ENCODE results near the gene TAF11. TPM values are rescaled to one million over a fixed set of nuclear protein-coding genes. Genes with fewer than 3 reads are reported as not detected.

TAF11 gene
- total and polyA plus RNA-seq, 2 experiments from 2014 or later = 38.6 to 43.9 TPM

GRCh38 chr6:34926655-34927054, 38.8 kb upstream of the TAF11 start:
- Histone ChIP-seq H4K20me1 (ENCODE audit: insufficient read depth, poor library complexity, severe bottlenecking) (no peaks in the 10 kb centered on the region), H3K4me2 (no peak overlapping the region), H3K27me3 (no peaks in the 10 kb centered on the region), H3K27ac (no peak overlapping the region), H3K4me3 (no peak overlapping the region), H3K4me1 (ENCODE audit: insufficient read depth) (no peaks in the 10 kb centered on the region), H3K9me3 (ENCODE audit: low read depth) (no peaks in the 10 kb centered on the region), H3K36me3 (replicated peaks; ENCODE audit: insufficient read depth, low read depth) (no peaks in the 10 kb centered on the region), H3K9me2 (replicated peaks; ENCODE audit: insufficient read depth) (no peaks in the 10 kb centered on the region), H3K79me2 (peaks cover 68% of the 10 kb centered on the region), H2AFZ (no peak overlapping the region)
- no peak for TF ChIP-seq EZH2 (IDR thresholded peaks at IDR 0.05; ENCODE audit: borderline replicate concordance)
- no peak for TF ChIP-seq EZH2phosphoT487 (IDR thresholded peaks at IDR 0.05; ENCODE audit: low read depth, severe bottlenecking, unreplicated experiment)
- TF ChIP-seq, protein P1, sequence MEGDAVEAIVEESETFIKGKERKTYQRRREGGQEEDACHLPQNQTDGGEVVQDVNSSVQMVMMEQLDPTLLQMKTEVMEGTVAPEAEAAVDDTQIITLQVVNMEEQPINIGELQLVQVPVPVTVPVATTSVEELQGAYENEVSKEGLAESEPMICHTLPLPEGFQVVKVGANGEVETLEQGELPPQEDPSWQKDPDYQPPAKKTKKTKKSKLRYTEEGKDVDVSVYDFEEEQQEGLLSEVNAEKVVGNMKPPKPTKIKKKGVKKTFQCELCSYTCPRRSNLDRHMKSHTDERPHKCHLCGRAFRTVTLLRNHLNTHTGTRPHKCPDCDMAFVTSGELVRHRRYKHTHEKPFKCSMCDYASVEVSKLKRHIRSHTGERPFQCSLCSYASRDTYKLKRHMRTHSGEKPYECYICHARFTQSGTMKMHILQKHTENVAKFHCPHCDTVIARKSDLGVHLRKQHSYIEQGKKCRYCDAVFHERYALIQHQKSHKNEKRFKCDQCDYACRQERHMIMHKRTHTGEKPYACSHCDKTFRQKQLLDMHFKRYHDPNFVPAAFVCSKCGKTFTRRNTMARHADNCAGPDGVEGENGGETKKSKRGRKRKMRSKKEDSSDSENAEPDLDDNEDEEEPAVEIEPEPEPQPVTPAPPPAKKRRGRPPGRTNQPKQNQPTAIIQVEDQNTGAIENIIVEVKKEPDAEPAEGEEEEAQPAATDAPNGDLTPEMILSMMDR (IDR thresholded peaks at IDR 0.05; ENCODE audit: poor library complexity) = no peak
- no peak for DNase-seq (ENCODE audit: low spot score)

DNA sequence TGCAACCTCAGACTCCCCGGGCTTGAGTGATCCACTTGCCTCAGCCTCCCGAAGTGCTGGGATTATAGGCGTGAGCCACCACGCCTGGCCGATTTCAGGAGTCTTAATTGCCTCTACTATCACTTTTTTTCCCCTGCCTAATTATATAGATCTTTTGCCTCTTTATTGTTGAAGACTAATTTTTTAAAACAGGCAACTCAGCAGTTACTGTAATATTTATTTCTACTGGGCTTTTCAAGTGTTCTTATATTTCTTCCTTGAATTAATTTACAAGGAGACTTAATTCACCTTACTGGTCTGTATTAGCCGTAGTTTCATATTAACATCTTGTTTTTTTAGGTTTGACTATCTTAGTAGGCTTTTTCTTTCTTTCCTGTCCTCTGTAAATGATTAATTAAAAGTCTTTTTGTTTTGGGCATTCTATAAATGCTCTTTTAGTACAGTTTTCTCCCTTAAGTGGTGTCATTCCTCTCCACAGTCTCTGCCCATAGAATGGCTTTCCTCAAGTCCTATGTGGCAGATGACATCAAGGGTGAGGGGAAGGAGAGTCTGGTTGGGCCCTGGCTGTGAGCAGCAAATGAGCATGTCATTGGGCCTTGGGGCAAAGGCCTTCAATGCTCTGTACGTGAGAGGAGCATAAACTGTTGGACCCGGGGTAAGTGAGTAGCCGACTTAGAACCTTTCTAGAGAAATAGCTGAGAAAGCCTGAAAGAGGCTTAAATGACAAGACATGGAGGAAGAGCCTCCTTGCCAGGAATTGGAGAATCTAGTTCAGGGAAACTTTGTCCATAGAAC, 37.2 kb upstream of the TAF11 start:
- H3K9me3 ChIP-seq (ENCODE audit: low read depth) = no peaks in the 10 kb centered on the region
- no peaks in the 10 kb centered on the region for H3K27me3 ChIP-seq
- no peaks in the 10 kb centered on the region for H4K20me1 ChIP-seq (ENCODE audit: insufficient read depth, poor library complexity, severe bottlenecking)
- no peak for DNase-seq (ENCODE audit: low spot score)
- H3K79me2 ChIP-seq = peaks cover 67% of the 10 kb centered on the region
- no peaks in the 10 kb centered on the region for H3K4me1 ChIP-seq (ENCODE audit: insufficient read depth)
- TF ChIP-seq EZH2phosphoT487 (IDR thresholded peaks at IDR 0.05; ENCODE audit: low read depth, severe bottlenecking, unreplicated experiment) = no peak
- no peak for TF ChIP-seq EZH2 (IDR thresholded peaks at IDR 0.05; ENCODE audit: borderline replicate concordance)
- no peak overlapping the region for H3K4me2 ChIP-seq
- H2AFZ ChIP-seq = no peak overlapping the region
- 84% methylated on average over 9 of the region's 9 CpGs for WGBS (ENCODE audit: low lambda C conversion rate, missing lambda C conversion rate)
- H3K4me3 ChIP-seq = no peak overlapping the region
- H3K36me3 ChIP-seq (replicated peaks; ENCODE audit: insufficient read depth, low read depth) = no peaks in the 10 kb centered on the region
- no peaks in the 10 kb centered on the region for H3K9me2 ChIP-seq (replicated peaks; ENCODE audit: insufficient read depth)
- H3K27ac ChIP-seq = no peak overlapping the region

DNA sequence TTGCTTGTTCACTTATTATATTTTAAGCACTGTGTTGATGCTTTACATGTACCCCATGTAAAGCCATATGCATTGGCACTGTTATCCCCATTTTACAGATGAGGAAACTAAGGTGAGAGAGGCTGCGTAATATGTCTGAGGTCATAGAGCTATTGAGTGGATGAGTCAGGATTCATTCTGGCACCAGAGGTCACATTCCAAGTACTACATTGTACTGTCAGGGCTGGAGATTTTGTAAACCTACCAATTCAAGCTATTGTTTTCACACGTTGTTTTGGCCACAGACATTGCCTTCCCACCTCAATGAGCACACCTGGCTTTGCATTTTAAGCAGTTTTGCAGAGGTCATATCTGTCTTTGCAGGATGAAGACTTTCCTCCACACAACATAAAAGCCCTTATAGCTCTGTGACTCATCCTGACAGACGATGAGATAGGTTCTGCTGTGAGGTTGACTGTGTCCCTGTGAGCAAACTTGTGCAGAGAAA, 34.4 kb upstream of the TAF11 start:
- DNase-seq (ENCODE audit: low spot score) = peak; percentile 23
- Histone ChIP-seq H3K4me3 (no peak overlapping the region), H3K4me2 (no peak overlapping the region), H3K36me3 (replicated peaks; ENCODE audit: insufficient read depth, low read depth) (no peaks in the 10 kb centered on the region), H3K27ac (no peak overlapping the region), H3K27me3 (no peaks in the 10 kb centered on the region), H2AFZ (no peak overlapping the region), H3K9me2 (replicated peaks; ENCODE audit: insufficient read depth) (no peaks in the 10 kb centered on the region), H3K79me2 (peaks cover 61% of the 10 kb centered on the region), H4K20me1 (ENCODE audit: insufficient read depth, poor library complexity, severe bottlenecking) (no peaks in the 10 kb centered on the region), H3K9me3 (ENCODE audit: low read depth) (no peaks in the 10 kb centered on the region), H3K4me1 (ENCODE audit: insufficient read depth) (no peaks in the 10 kb centered on the region)
- WGBS (ENCODE audit: low lambda C conversion rate, missing lambda C conversion rate) = 48% methylated on average over 3 of the region's 3 CpGs
- TF ChIP-seq EZH2 (IDR thresholded peaks at IDR 0.05; ENCODE audit: borderline replicate concordance) = no peak
- no peak for TF ChIP-seq EZH2phosphoT487 (IDR thresholded peaks at IDR 0.05; ENCODE audit: low read depth, severe bottlenecking, unreplicated experiment)
- TF ChIP-seq, protein P1 (IDR thresholded peaks at IDR 0.05; ENCODE audit: poor library complexity) = no peak

DNA sequence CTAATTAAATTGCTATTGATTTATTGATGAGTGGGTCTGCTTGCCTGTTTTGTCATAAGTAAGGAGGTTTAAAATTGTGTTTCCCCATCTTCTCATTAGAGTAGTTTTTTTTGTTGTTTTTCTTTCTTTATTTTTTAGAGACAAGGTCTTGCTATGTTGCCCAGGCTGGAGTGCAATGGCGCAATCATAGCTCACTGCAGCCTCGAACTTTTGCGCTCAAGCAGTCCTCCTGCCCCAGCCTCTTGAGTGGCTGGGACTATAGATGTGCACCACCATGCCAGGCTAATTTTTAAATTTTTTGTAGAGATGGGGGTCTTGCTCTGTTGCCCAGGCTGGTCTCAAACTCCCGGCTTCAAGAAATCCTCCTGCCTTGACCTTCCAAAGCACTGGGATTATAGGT, 32.3 kb upstream of the TAF11 start:
- Histone ChIP-seq H2AFZ (no peak overlapping the region), H3K4me3 (no peak overlapping the region), H3K79me2 (peaks cover 60% of the 10 kb centered on the region), H3K27me3 (no peaks in the 10 kb centered on the region), H3K4me2 (no peak overlapping the region), H3K4me1 (ENCODE audit: insufficient read depth) (no peaks in the 10 kb centered on the region), H3K36me3 (replicated peaks; ENCODE audit: insufficient read depth, low read depth) (no peaks in the 10 kb centered on the region), H3K9me2 (replicated peaks; ENCODE audit: insufficient read depth) (no peaks in the 10 kb centered on the region), H3K27ac (no peak overlapping the region), H4K20me1 (ENCODE audit: insufficient read depth, poor library complexity, severe bottlenecking) (peaks cover 3% of the 10 kb centered on the region), H3K9me3 (ENCODE audit: low read depth) (no peaks in the 10 kb centered on the region)
- DNase-seq (ENCODE audit: low spot score) = no peak
- TF ChIP-seq, protein P1 (IDR thresholded peaks at IDR 0.05; ENCODE audit: poor library complexity) = no peak
- no peak for TF ChIP-seq EZH2phosphoT487 (IDR thresholded peaks at IDR 0.05; ENCODE audit: low read depth, severe bottlenecking, unreplicated experiment)
- WGBS (ENCODE audit: low lambda C conversion rate, missing lambda C conversion rate) = 94% methylated on average over 4 of the region's 4 CpGs
